NCI-H1105 treated with DMSO at 0.1 percent for 48 hours (cell line): ENCODE measurements around the gene MYO1D.
"Not testable (repeated sequence)": the region's sequence is repeated elsewhere in the genome, so short reads cannot be mapped to it uniquely, and the experiment has no call there.

Source experiments
- DNase-seq: peaks from one replicate; lab custom pipeline; 2025; lab: John Stamatoyannopoulos, UW

MYO1D gene

DNA sequence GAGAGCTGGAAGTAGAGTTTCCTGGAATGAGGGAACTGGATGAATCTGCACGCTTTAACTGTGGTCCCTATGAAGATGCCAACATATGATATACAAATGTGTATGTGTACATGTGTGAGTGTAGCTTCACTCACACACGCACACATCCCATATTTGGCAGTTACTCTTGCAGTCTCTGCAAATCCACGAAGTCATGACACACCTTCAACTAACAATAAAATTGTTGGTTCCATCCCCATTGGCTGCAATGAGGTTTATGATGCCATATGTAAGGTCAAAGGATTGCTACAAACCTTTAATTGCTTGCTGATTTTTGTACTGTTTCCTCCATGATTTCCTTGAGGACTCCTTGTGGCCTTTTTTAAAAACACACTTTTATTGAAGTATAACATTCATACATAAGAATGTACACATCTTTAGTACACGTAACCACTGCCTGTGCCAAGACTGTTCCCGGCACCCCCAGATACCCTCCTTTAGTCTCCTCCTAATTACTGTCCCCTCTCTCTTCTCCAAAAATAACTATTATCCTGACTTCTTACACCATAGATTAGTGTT lies 22.0 kb downstream of the MYO1D start:
- no peak for DNase-seq

DNA sequence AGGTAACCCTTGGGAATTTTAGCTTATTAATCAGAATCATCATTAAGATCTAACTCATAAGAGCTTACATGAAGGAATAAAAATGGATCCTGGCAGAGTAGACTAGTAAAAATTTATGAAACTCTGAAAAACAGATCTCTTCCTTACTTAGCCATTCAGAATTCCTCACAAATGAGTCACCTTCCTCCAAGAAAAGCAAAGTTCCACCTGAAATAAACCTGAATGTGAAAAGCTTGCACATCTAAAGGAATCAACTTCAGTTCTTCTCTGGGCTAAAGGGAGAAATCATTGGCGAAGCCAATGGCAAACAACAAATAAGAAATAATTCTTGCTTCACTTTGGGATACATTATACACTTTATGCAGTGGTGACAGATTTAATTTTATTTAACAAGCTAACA lies 22.7 kb downstream of the MYO1D start:
- DNase-seq, result no peak

DNA sequence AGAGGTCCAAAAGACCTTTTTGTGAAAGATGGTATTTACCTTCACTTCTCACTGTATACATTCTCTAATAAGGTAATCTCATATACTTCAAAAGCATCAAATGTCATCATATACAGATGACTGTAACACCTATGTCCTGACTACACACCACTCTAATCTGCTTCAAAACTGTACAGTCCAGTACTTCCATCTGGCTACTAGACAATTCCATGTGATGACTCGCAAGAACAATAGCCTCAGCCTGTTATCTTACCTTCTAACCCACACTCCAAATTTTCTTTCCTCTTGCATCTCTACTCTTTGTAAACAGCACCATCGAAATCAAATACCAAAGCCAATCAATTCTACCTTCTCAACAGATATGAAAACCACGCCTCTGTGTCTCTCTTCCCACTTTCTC lies 24.1 kb downstream of the MYO1D start:
- no peak for DNase-seq

GRCh38 chr17:32849879-32850278 lies 27.0 kb downstream of the MYO1D start:
- no peak for DNase-seq

GRCh38 chr17:32847977-32848376 lies 28.9 kb downstream of the MYO1D start:
- no peak for DNase-seq

GRCh38 chr17:32846143-32846542 lies 30.8 kb downstream of the MYO1D start:
- no peak for DNase-seq

DNA sequence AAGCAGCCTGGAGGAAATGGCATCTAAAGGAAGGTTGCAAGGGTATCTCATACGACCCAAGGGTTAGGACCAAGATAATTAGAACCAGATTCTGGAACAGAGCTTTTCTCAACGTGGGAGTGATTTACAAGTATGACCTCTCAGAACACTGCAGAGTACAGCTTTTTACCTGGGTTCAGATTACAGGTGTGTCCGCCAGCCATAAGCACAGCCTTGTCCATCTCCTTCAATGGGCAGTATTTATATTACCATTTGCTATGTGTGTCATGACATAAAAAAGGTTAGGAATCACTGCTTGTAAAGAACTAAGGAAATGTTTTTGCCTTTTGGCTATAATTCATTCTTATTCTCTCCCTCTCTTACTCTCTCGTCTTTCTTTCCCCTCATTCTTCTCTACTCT lies 36.7 kb downstream of the MYO1D start:
- DNase-seq, result no peak

- DNase-seq, result no peak
These were observed 40.4 kb downstream of the MYO1D start for GRCh38 chr17:32836527-32836926.

- DNase-seq, result no peak
These were observed 41.6 kb downstream of the MYO1D start for GRCh38 chr17:32835291-32835761.

DNA sequence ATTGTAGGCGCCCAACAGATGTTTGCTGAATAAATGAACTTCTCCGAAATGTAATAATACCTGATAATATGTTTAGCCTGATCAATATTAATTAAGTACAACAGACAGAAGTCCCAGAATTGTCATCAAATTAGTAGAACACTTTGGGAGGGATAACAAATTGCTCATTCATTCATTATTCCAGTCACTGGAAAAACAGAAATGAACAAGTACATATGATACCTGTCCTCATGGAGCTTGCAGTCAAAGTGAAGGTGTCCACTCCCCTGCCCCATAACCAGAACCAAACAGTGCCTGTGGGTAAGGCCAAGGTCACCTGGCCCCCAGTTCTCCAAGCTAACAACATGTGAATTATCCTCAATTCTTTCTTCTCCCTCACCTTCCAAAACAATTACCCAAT lies 42.8 kb downstream of the MYO1D start:
- no peak for DNase-seq

DNA sequence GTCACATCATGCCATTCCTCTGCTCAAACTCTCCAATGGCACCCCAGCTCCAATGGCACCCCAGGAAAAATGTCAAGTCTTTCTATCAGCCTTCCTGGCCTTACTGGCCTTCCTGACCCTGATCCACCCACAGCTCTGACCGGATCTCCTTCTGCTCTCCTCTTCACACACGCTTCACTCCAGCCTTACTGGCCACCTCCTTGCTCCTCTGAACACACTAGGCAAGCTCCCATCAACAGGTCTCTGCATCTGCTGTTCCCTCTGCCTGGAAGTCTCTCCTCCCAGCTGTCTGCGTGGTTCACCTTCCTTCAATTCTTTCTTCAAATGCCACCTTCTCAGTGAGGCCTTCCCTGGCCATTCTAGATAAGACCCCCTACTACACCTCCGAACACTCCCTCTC lies 43.4 kb downstream of the MYO1D start:
- no peak for DNase-seq

DNA sequence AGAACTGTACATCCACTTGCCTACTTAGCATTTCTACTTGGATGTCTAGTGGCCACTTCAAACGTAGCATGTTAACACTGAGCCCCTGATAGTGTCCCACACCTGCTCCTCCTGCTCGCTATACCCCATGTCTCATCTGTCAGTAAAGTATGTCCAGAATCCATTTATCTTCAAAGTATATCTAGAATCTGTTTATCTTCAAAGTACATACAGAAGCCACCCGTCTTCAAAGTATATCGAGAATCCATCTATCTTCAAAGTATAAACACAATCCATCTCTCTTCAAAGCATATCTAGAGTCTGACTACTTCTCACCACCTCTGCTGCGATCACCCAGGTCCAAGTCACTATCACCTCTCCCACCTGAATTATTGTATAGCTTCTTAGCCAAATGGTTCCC lies 43.8 kb downstream of the MYO1D start:
- no peak for DNase-seq

DNA sequence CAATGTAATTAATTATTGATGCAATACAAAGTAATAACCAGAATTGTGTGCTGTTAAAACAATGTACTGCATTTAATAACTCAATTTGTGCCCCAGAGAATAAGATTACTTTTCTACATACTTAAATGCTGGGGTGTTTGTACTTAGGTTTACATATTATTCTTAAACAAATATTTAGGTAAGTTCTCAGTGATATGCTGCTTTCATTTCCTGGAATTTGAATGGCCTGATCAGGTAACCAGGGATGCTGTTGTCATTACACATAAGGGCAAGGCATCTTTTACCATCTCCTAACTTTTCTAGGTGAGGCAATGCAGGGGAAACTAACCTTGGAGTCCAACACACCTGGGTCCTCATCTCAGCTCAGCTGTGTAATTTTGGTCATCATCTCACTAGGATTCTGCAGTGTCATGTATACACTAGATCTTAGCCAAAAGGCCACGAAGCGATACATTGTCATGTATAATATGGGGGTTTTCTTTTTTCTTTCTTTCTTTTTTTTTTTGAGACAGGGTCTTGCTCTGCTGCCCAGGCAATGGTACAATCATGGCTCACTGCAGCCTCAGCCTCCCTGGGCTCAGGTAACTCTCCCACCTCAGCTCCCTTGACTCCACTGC lies 45.2 kb downstream of the MYO1D start:
- no peak for DNase-seq

- no peak for DNase-seq
These were observed 45.7 kb downstream of the MYO1D start for GRCh38 chr17:32831223-32831622.

DNA sequence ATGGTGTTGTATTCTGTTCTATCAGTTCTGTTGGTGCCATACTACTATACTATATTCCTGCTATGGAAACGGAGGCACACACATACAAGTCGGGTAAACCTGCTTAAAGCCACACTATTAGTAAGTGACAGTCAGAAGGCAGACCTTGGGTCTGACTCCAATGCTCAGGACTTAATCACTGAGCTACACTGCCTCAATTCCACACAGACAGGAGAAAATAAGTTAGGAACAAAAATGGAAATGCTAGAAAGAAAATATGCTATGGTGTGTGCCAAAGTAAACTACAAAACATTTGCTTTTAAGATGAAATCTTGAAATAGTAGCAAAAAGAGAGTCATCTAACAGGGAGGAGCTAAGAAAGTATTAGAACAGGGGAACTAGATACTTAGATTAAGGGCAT lies 48.1 kb downstream of the MYO1D start:
- DNase-seq, result no peak

GRCh38 chr17:32827227-32827626 lies 49.7 kb downstream of the MYO1D start:
- no peak for DNase-seq

- no peak for DNase-seq
These were observed 50.8 kb downstream of the MYO1D start for GRCh38 chr17:32826076-32826475.

DNA sequence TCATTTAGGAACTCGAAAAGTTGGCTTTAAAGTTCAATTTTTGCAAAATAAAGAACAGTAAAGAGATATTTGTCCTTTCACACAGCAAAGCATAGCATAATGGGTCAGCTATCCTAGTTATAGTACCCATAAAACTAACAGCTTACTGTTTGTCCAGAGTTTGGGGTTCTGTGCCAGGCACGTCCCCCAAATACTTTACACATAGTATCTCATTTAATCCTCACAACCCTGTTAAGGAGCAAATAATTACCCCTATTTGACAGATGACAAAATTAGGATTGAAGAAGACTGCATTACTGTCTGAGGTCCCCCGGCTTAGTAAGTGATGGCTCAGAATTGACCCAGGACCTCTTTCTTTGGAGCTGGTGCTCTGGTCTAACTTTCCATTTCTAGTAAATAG lies 52.6 kb downstream of the MYO1D start:
- DNase-seq, result no peak

- no peak for DNase-seq
These were observed 53.9 kb downstream of the MYO1D start for GRCh38 chr17:32822996-32823395.

DNA sequence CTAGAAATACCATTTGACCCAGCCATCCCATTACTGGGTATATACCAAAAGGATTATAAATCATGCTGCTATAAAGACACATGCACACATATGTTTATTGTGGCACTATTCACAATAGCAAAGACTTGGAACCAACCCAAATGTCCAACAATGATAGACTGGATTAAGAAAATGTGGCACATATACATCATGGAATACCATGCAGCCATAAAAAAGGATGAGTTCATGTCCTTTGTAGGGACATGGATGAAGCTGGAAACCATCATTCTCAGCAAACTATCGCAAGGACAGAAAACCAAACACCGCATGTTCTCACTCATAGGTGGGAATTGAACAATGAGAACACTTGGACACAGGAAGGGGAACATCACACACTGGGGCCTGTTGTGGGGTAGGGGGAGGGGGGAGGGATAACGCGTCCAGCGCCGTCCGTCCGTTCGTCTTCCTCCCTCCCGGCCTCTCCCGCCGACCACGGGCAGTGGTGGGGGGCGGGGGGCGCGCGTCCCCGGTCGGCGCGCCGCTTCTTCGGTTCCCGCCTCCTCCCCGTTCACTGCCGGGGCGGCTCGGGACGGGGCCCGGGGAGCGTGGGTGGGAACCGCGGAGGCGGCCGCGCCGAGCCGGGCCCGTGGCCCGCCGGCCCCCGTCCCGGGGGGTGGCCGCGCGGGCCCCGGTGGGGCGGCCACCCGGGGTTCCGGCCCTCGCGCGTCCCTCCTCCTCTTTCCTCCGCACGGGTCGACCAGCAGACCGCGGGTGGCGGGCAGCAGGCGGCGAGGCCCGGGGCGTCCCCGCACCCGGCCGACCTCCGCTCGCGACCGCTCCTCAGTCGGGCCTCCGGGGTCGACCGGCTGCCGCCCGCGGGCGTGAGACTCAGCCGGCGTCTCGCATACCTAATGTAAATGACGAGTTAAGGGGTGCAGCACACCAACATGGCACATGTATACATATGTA lies 54.7 kb downstream of the MYO1D start:
- DNase-seq, result not testable (repeated sequence)

DNA sequence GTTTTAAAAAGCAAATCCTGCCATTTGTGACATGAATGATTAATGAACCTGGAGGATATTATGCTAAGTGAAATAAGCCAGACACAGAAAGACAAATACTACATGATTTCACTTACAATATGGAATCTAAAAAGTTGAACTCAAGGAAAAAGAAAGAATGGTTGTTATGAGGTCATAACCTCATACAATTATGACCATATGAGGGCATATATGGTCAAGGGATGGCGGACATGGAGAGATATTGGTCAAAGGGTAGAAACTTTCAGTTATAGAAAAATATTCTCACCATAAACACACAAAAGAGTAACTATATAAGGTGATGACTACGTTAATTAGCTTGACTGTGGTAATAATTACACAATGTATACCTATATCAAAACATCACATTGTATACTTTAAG lies 56.5 kb downstream of the MYO1D start:
- no peak for DNase-seq

DNA sequence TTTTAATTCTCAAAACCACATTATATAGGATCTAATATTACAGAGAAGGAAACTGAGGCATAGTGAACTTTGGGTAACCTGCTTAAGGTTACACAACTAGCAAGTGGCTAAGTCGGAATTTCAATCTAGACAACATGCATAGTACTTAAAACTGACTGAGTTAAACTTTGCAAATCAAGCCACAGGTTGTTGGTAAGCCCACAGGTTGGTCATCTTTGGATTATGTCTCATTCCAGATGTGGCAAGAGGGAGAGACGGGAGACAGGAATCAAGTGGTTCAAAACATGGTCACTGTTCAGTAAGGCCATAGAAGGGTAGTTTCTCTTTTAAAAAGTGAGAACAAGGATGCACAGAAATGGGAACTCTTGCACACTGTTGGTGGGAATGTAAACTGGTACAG lies 57.1 kb downstream of the MYO1D start:
- DNase-seq, result no peak

DNA sequence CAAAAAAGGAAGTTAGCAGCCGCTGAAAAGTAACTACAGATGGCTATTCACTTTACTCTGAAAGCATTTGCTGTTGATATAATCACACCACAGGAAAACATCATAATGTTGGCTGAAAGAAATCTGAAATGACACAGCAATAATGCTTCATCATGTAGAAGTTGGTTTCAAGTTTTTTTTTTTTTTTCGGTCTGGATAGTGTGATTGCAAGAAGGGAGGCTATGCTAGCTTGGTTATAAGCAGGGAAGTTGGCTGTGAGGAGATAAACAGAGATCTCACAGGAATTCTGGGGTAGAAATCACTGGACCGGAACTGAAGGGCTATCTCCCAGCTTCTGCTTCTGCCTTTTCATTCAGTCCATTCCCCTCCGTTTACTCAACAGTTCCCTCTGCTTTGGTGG lies 57.9 kb downstream of the MYO1D start:
- no peak for DNase-seq
